OCI-LY3 (cell line): ENCODE measurements around the gene TRMU.

ENCODE experiments used
- EZH2phosphoT487 ChIP-seq: fragments of 200-600 bp; shearing (Covaris generic); IDR thresholded peaks from 2 replicates; pipeline ENCODE4 v1.6.1; 2018; ENCODE audit warnings: antibody characterized with exemption, mixed run types, low read depth
- TF ChIP-seq, protein P1 (sequence below): fragments of 200-600, 300-600 bp; sonication (generic); IDR thresholded peaks from 2 replicates; pipeline ENCODE4 v1.5.1; 2014; ENCODE audit warnings: antibody characterized with exemption, low read length, low read depth

DNA sequence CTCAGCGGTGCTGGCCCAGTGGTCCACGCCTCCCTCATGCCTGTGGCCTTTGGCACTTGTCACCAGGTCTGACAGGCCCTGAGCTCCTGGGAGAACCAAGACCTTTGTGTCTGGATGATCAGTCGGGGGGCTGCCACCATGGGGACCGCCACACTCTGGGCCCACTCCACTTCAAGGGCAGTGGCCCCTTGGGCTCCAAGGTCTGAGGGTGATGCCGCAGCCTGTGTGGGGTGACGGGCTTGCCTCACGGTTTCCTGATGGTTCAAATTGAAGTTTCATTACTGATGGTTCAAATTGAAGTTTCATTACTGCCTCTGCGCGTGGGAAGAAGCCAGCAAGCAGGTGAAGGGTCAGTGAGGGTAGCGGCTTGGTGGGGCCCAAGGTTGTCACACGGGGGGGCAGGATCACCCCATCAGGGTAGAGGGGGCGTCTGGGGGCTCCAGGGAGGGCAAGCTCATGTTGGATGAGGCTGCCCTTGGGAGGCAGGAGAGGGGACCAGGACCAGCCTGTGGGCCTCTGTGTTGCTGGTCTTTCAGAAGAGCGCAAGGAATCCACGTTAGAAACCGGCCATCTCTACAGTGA is 27.5 kb downstream of the TRMU start:
- TF ChIP-seq, protein P1, sequence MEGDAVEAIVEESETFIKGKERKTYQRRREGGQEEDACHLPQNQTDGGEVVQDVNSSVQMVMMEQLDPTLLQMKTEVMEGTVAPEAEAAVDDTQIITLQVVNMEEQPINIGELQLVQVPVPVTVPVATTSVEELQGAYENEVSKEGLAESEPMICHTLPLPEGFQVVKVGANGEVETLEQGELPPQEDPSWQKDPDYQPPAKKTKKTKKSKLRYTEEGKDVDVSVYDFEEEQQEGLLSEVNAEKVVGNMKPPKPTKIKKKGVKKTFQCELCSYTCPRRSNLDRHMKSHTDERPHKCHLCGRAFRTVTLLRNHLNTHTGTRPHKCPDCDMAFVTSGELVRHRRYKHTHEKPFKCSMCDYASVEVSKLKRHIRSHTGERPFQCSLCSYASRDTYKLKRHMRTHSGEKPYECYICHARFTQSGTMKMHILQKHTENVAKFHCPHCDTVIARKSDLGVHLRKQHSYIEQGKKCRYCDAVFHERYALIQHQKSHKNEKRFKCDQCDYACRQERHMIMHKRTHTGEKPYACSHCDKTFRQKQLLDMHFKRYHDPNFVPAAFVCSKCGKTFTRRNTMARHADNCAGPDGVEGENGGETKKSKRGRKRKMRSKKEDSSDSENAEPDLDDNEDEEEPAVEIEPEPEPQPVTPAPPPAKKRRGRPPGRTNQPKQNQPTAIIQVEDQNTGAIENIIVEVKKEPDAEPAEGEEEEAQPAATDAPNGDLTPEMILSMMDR, result no peak
- TF ChIP-seq EZH2phosphoT487, result no peak
